ENCODE measurements around the gene DGKQ.
"Not testable (repeated sequence)": the region's sequence is repeated elsewhere in the genome, so short reads cannot be mapped to it uniquely, and the experiment has no call there.

Gene DGKQ

GRCh38 chr4:948101-948935, 25.1 kb downstream of the DGKQ start:
- Histone ChIP-seq H3K36me3 (peaks cover 2% of the 10 kb centered on the region; the same call in 1 of the 2 replicates), H3K9me3 (no peaks in the 10 kb centered on the region), H3K27me3 (no peaks in the 10 kb centered on the region), H3K4me1 (no peaks in the 10 kb centered on the region), H3K4me3 (ENCODE audit: low read depth, low read length) (no peak overlapping the region)
- DNase-seq: no peak
- TF ChIP-seq CTCF (IDR thresholded peaks at IDR 0.05; ENCODE audit: low read depth, low read length): no peak

GRCh38 chr4:947491-947971, 25.8 kb downstream of the DGKQ start:
- DNase-seq: no peak
- Histone ChIP-seq H3K9me3 (no peaks in the 10 kb centered on the region), H3K36me3 (no peaks in the 10 kb centered on the region), H3K4me1 (no peaks in the 10 kb centered on the region), H3K27me3 (no peaks in the 10 kb centered on the region), H3K4me3 (ENCODE audit: low read depth, low read length) (no peak overlapping the region)
- TF ChIP-seq CTCF (IDR thresholded peaks at IDR 0.05; ENCODE audit: low read depth, low read length): no peak

- DNase-seq: no peak
- no peaks in the 10 kb centered on the region for H3K9me3 ChIP-seq
- no peak overlapping the region for H3K4me3 ChIP-seq (ENCODE audit: low read depth, low read length)
Measured at GRCh38 chr4:946517-947471, 26.6 kb downstream of the DGKQ start.

GRCh38 chr4:946103-946450, 27.3 kb downstream of the DGKQ start:
- H3K4me1 ChIP-seq: no peaks in the 10 kb centered on the region
- TF ChIP-seq CTCF (IDR thresholded peaks at IDR 0.05; ENCODE audit: low read depth, low read length): no peak
- no peaks in the 10 kb centered on the region for H3K9me3 ChIP-seq
- no peaks in the 10 kb centered on the region for H3K36me3 ChIP-seq
- no peak for DNase-seq
- H3K4me3 ChIP-seq (ENCODE audit: low read depth, low read length): no peak overlapping the region
- H3K27me3 ChIP-seq: no peaks in the 10 kb centered on the region

More at GRCh38 chr4:946517-947471, 26.6 kb downstream of the DGKQ start:
- Histone ChIP-seq H3K36me3 (no peaks in the 10 kb centered on the region), H3K4me1 (no peaks in the 10 kb centered on the region), H3K27me3 (no peaks in the 10 kb centered on the region)
- no peak for TF ChIP-seq CTCF (IDR thresholded peaks at IDR 0.05; ENCODE audit: low read depth, low read length)

GRCh38 chr4:945274-946102, 27.9 kb downstream of the DGKQ start:
- no peak overlapping the region for H3K4me3 ChIP-seq (ENCODE audit: low read depth, low read length)
- no peaks in the 10 kb centered on the region for H3K9me3 ChIP-seq
- H3K4me1 ChIP-seq: no peaks in the 10 kb centered on the region
- no peak for DNase-seq
- no peaks in the 10 kb centered on the region for H3K36me3 ChIP-seq
- no peak for TF ChIP-seq CTCF (IDR thresholded peaks at IDR 0.05; ENCODE audit: low read depth, low read length)
- H3K27me3 ChIP-seq: no peaks in the 10 kb centered on the region

DNA sequence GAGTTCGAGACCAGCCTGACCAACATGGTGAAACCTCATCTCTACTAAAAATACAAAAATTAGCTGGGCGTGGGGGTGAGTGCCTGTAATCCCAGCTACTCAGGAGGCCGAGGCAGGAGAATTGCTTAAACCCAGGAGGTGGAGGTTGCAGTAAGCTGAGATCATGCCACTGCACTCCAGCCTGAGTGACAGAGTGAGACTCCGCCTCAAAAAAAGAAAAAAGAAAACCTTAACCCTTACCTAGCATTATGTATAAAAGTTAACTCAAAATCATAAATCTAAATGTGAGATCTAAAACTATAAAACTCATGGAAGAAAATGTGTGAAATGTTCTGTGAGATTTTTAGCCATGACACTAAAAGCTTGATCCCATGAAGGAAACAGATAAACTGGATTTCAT, 33.9 kb downstream of the DGKQ start:
- not testable (repeated sequence) for H3K4me1 ChIP-seq; H3K4me3 ChIP-seq (ENCODE audit: low read depth, low read length); H3K9me3 ChIP-seq; H3K27me3 ChIP-seq; DNase-seq; H3K36me3 ChIP-seq
